ENCODE results near the gene MRPL43. TPM values are rescaled to one million over a fixed set of nuclear protein-coding genes. Genes with fewer than 3 reads are reported as not detected.

Gene MRPL43
- total and polyA plus RNA-seq, 10 of the 15 experiments (the other 5 are each of a cell fraction or from before 2014, with no cell fraction given) = 16.6 to 108 (median 65.1) TPM

- no peak for TF ChIP-seq GABPA (IDR thresholded peaks at IDR 0.05; ENCODE audit: low read depth)
- no peak for TF ChIP-seq CREM (IDR thresholded peaks at IDR 0.05; ENCODE audit: low read depth)
- TF ChIP-seq EGR1 (IDR thresholded peaks at IDR 0.05; ENCODE audit: borderline replicate concordance in 1 of 2, low read depth in 2 of 2, low read length in 2 of 2) = no peak
- peak; percentile 48; the same call in 1 of the 2 replicates for TF ChIP-seq NR2F1 (conservative IDR thresholded peaks at IDR 0.05)
- no peak for TF ChIP-seq ETV6 (conservative IDR thresholded peaks at IDR 0.05 in 1 of 2, IDR thresholded peaks at IDR 0.05 in 1 of 2; ENCODE audit: borderline replicate concordance in 1 of 2, low read depth in 1 of 2)
- TF ChIP-seq ATF2 (IDR thresholded peaks at IDR 0.05; ENCODE audit: low read length) = no peak
- TF ChIP-seq ZNF217 (IDR thresholded peaks at IDR 0.05) = no peak
- TF ChIP-seq RUNX3 (IDR thresholded peaks at IDR 0.05; ENCODE audit: low read length) = no peak
- no peak for TF ChIP-seq CHD4 (IDR thresholded peaks at IDR 0.05)
- TF ChIP-seq TCF3 (IDR thresholded peaks at IDR 0.05; ENCODE audit: borderline replicate concordance, insufficient read depth, low read depth, low read length) = no peak
- no peak for TF ChIP-seq ESRRA (IDR thresholded peaks at IDR 0.05; ENCODE audit: low read length)
- peak; percentile 53; the same call in 1 of the 2 replicates for TF ChIP-seq SIN3A (IDR thresholded peaks at IDR 0.05; ENCODE audit: low read depth, low read length)
- 0 out of 2 replicates have a peak, but pooled peaks have one; percentile 72 for TF ChIP-seq NKRF (conservative IDR thresholded peaks at IDR 0.05)
- TF ChIP-seq CHD2 (IDR thresholded peaks at IDR 0.05; ENCODE audit: borderline replicate concordance, low read depth, low read length) = no peak; the same call in 1 of the 2 replicates
- TF ChIP-seq HDAC2 (IDR thresholded peaks at IDR 0.05) = no peak
- 0 out of 2 replicates have a peak, but pooled peaks have one; percentile 9 for TF ChIP-seq MXI1 (IDR thresholded peaks at IDR 0.05; ENCODE audit: low read depth, low read length)
- no peak for TF ChIP-seq ZNF274 (IDR thresholded peaks at IDR 0.05; ENCODE audit: insufficient read depth, insufficient read length)
- no peak for TF ChIP-seq PKNOX1 (IDR thresholded peaks at IDR 0.05)
- TF ChIP-seq PAX5 (IDR thresholded peaks at IDR 0.05; ENCODE audit: borderline replicate concordance, low read depth, low read length) = no peak; the same call in 1 of the 2 replicates
- no peak for TF ChIP-seq CUX1 (IDR thresholded peaks at IDR 0.05; ENCODE audit: insufficient replicate concordance, low read depth, low read length)
- TF ChIP-seq CREB1 (IDR thresholded peaks at IDR 0.05; ENCODE audit: low read depth) = no peak
Observed at GRCh38 chr10:100998991-100999741, 11.9 kb upstream of the MRPL43 start (continued).

All from GM12878 (cell line).